GM12878 (cell line): ENCODE measurements around the gene OLFML2B. TPM values are rescaled to one million over a fixed set of nuclear protein-coding genes. Genes with fewer than 3 reads are reported as not detected.
A peak's percentile ranks its signal among the peaks of the same experiment; 100 is the strongest.

Source experiments
- BCL11A ChIP-seq: IDR thresholded peaks from 2 replicates; pipeline ENCODE4 v1.6.1; 2011; ENCODE audit warnings: low read depth, low read length
- EED ChIP-seq: sonication (generic); IDR thresholded peaks from 2 replicates; pipeline ENCODE4 v1.6.1; 2016; ENCODE audit warnings: antibody characterized with exemption, low read depth
- ESRRA ChIP-seq: IDR thresholded peaks from 2 replicates; pipeline ENCODE4 v1.6.1; 2012; ENCODE audit warnings: mild to moderate bottlenecking, low read length, improper control_type of control experiment
- ETV6 ChIP-seq, 2 experiments: fragments of 450-650 bp in 1 of 2; IDR thresholded peaks in 1 of 2; conservative IDR thresholded peaks in 1 of 2; 2 replicates each; pipeline ENCODE4 v1.6.1; 2014; ENCODE audit warnings: antibody characterized with exemption in 1 of 2, borderline replicate concordance in 1 of 2, low read depth in 1 of 2, mild to moderate bottlenecking in 1 of 2, moderate library complexity in 1 of 2
- GABPA ChIP-seq: IDR thresholded peaks from 2 replicates; pipeline ENCODE4 v1.6.1; 2014; ENCODE audit warnings: antibody characterized with exemption, low read depth, mild to moderate bottlenecking, inconsistent platforms
- IKZF2 ChIP-seq, 2 experiments: fragments of 450-650 bp; IDR thresholded peaks; 2 replicates each; pipeline ENCODE4 v1.6.1; 2017; ENCODE audit warnings: mild to moderate bottlenecking in 2 of 2, moderate library complexity in 2 of 2
- KAT2A ChIP-seq: conservative IDR thresholded peaks from 2 replicates; pipeline ENCODE4 v1.6.1; 2011; ENCODE audit warnings: low read depth, low read length; ENCODE audit not compliant: control insufficient read depth
- KDM1A ChIP-seq: fragments of 200-600 bp; sonication (generic); IDR thresholded peaks from 2 replicates; pipeline ENCODE4 v1.6.1; 2016; ENCODE audit warnings: borderline replicate concordance
- MEF2A ChIP-seq: IDR thresholded peaks from 2 replicates; pipeline ENCODE4 v1.6.1; 2011; ENCODE audit warnings: low read depth, mild to moderate bottlenecking, low read length, moderate library complexity; ENCODE audit not compliant: insufficient read depth
- PAX5 ChIP-seq: IDR thresholded peaks from 2 replicates; pipeline ENCODE4 v1.6.1; 2011; ENCODE audit warnings: low read depth, low read length, borderline replicate concordance
- POLR2AphosphoS5 ChIP-seq: IDR thresholded peaks from 2 replicates; pipeline ENCODE4 v1.6.1; 2011; ENCODE audit warnings: mild to moderate bottlenecking, low read length, inconsistent platforms
- POU2F2 ChIP-seq: IDR thresholded peaks from 3 replicates; pipeline ENCODE4 v1.6.1; 2011; ENCODE audit warnings: low read depth, mild to moderate bottlenecking, low read length, borderline replicate concordance
- RUNX3 ChIP-seq: IDR thresholded peaks from 2 replicates; pipeline ENCODE4 v1.6.1; 2012; ENCODE audit warnings: low read length, inconsistent platforms
- SIN3A ChIP-seq: IDR thresholded peaks from 2 replicates; pipeline ENCODE4 v1.6.1; 2012; ENCODE audit warnings: low read depth, low read length, improper control_type of control experiment
- SUZ12 ChIP-seq: fragments of 200-600 bp; sonication (generic); IDR thresholded peaks from one replicate; pipeline ENCODE4 v1.6.1; 2018; ENCODE audit warnings: antibody characterized with exemption, mild to moderate bottlenecking; ENCODE audit not compliant: unreplicated experiment
- TBL1XR1 ChIP-seq: IDR thresholded peaks from 2 replicates; pipeline ENCODE4 v1.6.1; 2012; ENCODE audit warnings: low read depth, low read length, improper control_type of control experiment
- TCF7 ChIP-seq: IDR thresholded peaks from 2 replicates; pipeline ENCODE4 v1.6.1; 2014; ENCODE audit warnings: antibody characterized with exemption, borderline replicate concordance
- ZBED1 ChIP-seq: IDR thresholded peaks from 2 replicates; pipeline ENCODE4 v1.6.1; 2016; ENCODE audit warnings: borderline replicate concordance
- ZNF207 ChIP-seq: fragments of 450-650 bp; IDR thresholded peaks from 2 replicates; pipeline ENCODE4 v1.6.1; 2014; ENCODE audit warnings: antibody characterized with exemption, mild to moderate bottlenecking, borderline replicate concordance
- polyA plus RNA-seq, 11 experiments: library from polyadenylated mRNA; depleted of rRNA in 4 of 11; unstranded in 6 of 11; stranded (reverse) in 5 of 11; fragments of >200 nt; fragmentation: Nextera tagmentation in 4 of 11; fragmentation: Illumina TruSeq in 1 of 11; extraction: Ambion mirVana in 4 of 11; extraction: Trizol in 1 of 11; gene quantifications; 1 replicate in 1 of 11; 2 replicates in 10 of 11; pipeline versions ENCODE4 v1.2.1 to v1.2.3, GENCODE V29; 2011 to 2016; ENCODE audit warnings: inconsistent platforms in 2 of 11, missing spikeins in 2 of 11, low read depth in 1 of 11
- total RNA-seq, 4 experiments: library from RNA; depleted of rRNA in 3 of 4; stranded (reverse); fragments of >200 nt in 3 of 4; fragmentation: Illumina TruSeq in 1 of 4; extraction: Trizol in 1 of 4; gene quantifications; 2 replicates each; pipeline versions ENCODE4 v1.2.1 to v1.2.3, GENCODE V29; 2013 to 2021
- TF ChIP-seq, protein P1 (sequence below): IDR thresholded peaks from 2 replicates; pipeline ENCODE4 v1.6.1; 2012; ENCODE audit warnings: low read depth, low read length, improper control_type of control experiment
- TF ChIP-seq, protein P2 (sequence below): IDR thresholded peaks from 2 replicates; pipeline ENCODE4 v1.6.1; 2012; ENCODE audit warnings: low read length, inconsistent platforms
- TF ChIP-seq, protein P3 (sequence below): IDR thresholded peaks from 2 replicates; pipeline ENCODE4 v1.6.1; 2012; ENCODE audit warnings: mild to moderate bottlenecking, low read depth, low read length
- TF ChIP-seq, protein P4 (sequence below): fragments of 450-650 bp; IDR thresholded peaks from 2 replicates; pipeline ENCODE4 v1.6.1; 2018; ENCODE audit warnings: borderline replicate concordance, mild to moderate bottlenecking; ENCODE audit not compliant: partially characterized antibody

OLFML2B gene
- total and polyA plus RNA-seq, 10 of the 15 experiments (the other 5 are each of a cell fraction or from before 2014, with no cell fraction given) = not detected

DNA sequence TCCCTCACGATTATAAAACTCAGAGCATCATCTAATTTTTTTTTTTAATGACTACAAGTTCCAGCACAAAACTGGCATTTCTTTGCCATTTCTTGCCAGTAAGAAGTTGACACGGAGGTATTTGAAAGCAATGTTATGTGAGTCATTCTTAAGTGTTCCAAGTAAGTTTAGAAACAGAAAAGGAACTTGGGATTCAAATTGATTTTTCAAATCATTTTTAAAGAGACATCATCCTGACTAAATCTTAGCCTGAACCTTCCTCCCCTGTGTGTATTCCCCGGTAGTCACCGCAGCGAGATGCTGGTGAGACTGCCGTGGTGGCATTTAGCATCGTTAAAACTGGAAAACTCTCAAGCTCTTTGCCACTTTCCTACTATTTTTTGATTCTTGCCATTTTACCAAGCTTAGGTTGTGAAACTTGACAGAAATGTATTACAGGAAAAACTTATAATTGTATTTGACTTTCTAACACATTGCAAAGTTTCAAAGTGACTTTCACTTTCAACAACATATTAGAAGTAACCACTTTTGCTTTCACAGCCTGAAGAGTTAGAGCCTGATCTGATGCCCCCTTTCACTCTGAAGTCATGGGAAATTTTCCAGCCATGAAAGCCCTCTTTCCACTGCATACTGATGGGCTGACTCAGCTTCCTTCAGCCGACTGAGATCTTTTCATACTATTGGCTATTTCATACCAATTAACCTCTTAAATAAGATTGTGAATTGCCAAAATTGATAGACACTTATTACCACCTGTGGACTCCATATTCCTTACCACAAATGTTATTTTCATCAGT is 61.4 kb downstream of the OLFML2B start (continued):
- TF ChIP-seq, protein P1, sequence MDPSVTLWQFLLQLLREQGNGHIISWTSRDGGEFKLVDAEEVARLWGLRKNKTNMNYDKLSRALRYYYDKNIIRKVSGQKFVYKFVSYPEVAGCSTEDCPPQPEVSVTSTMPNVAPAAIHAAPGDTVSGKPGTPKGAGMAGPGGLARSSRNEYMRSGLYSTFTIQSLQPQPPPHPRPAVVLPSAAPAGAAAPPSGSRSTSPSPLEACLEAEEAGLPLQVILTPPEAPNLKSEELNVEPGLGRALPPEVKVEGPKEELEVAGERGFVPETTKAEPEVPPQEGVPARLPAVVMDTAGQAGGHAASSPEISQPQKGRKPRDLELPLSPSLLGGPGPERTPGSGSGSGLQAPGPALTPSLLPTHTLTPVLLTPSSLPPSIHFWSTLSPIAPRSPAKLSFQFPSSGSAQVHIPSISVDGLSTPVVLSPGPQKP = no peak
- TF ChIP-seq BCL11A (peak; percentile 19; the same call in 1 of the 2 replicates), ETV6 (conservative IDR thresholded peaks at IDR 0.05 in 1 of 2, IDR thresholded peaks at IDR 0.05 in 1 of 2; ENCODE audit: borderline replicate concordance in 1 of 2, low read depth in 1 of 2) (no peak), RUNX3 (peak; percentile 63), TCF7 (0 out of 2 replicates have a peak, but pooled peaks have one; percentile 17), POU2F2 (peak; percentile 64; the same call in 1 of the 3 replicates), PAX5 (no peak), KAT2A (no peak), TBL1XR1 (no peak), KDM1A (no peak), IKZF2 (IDR thresholded peaks at IDR 0.05) (peak; percentile 81 to 82), SIN3A (no peak), ESRRA (no peak), GABPA (no peak), ZNF207 (no peak), ZBED1 (no peak), POLR2AphosphoS5 (no peak), SUZ12 (no peak), EED (peak; percentile 64; the same call in 1 of the 2 replicates), MEF2A (no peak)
- TF ChIP-seq, protein P2, sequence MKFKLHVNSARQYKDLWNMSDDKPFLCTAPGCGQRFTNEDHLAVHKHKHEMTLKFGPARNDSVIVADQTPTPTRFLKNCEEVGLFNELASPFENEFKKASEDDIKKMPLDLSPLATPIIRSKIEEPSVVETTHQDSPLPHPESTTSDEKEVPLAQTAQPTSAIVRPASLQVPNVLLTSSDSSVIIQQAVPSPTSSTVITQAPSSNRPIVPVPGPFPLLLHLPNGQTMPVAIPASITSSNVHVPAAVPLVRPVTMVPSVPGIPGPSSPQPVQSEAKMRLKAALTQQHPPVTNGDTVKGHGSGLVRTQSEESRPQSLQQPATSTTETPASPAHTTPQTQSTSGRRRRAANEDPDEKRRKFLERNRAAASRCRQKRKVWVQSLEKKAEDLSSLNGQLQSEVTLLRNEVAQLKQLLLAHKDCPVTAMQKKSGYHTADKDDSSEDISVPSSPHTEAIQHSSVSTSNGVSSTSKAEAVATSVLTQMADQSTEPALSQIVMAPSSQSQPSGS = peak; percentile 45; the same call in 1 of the 2 replicates
- TF ChIP-seq, protein P3, sequence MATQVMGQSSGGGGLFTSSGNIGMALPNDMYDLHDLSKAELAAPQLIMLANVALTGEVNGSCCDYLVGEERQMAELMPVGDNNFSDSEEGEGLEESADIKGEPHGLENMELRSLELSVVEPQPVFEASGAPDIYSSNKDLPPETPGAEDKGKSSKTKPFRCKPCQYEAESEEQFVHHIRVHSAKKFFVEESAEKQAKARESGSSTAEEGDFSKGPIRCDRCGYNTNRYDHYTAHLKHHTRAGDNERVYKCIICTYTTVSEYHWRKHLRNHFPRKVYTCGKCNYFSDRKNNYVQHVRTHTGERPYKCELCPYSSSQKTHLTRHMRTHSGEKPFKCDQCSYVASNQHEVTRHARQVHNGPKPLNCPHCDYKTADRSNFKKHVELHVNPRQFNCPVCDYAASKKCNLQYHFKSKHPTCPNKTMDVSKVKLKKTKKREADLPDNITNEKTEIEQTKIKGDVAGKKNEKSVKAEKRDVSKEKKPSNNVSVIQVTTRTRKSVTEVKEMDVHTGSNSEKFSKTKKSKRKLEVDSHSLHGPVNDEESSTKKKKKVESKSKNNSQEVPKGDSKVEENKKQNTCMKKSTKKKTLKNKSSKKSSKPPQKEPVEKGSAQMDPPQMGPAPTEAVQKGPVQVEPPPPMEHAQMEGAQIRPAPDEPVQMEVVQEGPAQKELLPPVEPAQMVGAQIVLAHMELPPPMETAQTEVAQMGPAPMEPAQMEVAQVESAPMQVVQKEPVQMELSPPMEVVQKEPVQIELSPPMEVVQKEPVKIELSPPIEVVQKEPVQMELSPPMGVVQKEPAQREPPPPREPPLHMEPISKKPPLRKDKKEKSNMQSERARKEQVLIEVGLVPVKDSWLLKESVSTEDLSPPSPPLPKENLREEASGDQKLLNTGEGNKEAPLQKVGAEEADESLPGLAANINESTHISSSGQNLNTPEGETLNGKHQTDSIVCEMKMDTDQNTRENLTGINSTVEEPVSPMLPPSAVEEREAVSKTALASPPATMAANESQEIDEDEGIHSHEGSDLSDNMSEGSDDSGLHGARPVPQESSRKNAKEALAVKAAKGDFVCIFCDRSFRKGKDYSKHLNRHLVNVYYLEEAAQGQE = no peak
- TF ChIP-seq, protein P4, sequence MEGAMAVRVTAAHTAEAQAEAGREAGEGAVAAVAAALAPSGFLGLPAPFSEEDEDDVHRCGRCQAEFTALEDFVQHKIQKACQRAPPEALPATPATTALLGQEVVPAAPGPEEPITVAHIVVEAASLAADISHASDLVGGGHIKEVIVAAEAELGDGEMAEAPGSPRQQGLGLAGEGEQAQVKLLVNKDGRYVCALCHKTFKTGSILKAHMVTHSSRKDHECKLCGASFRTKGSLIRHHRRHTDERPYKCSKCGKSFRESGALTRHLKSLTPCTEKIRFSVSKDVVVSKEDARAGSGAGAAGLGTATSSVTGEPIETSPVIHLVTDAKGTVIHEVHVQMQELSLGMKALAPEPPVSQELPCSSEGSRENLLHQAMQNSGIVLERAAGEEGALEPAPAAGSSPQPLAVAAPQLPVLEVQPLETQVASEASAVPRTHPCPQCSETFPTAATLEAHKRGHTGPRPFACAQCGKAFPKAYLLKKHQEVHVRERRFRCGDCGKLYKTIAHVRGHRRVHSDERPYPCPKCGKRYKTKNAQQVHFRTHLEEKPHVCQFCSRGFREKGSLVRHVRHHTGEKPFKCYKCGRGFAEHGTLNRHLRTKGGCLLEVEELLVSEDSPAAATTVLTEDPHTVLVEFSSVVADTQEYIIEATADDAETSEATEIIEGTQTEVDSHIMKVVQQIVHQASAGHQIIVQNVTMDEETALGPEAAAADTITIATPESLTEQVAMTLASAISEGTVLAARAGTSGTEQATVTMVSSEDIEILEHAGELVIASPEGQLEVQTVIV = no peak
